22Rv1 (cell line): Measurements from ENCODE around the gene TNS3.

Experiments used
- CTCF ChIP-seq: fragments of 450-650 bp; IDR thresholded peaks from 2 replicates; pipeline ENCODE4 v1.5.1; 2017; ENCODE audit warnings: mild to moderate bottlenecking
- ZFX ChIP-seq: fragments of 450-650 bp; IDR thresholded peaks from 2 replicates; pipeline ENCODE4 v1.6.1; 2017; ENCODE audit warnings: antibody characterized with exemption, borderline replicate concordance

GRCh38 chr7:47232751-47233412 is 349.0 kb downstream of the TNS3 start:
- TF ChIP-seq CTCF: peak; percentile 49
- TF ChIP-seq ZFX: no peak
